ENCODE data around the gene KCNIP4. TPM values are rescaled to one million over a fixed set of nuclear protein-coding genes. Genes with fewer than 3 reads are reported as not detected.

KCNIP4 gene
- total and polyA plus RNA-seq, 2 of the 8 experiments (the other 6 are each of a cell fraction or from before 2014, with no cell fraction given): 0.06 TPM; not detected in 1

DNA sequence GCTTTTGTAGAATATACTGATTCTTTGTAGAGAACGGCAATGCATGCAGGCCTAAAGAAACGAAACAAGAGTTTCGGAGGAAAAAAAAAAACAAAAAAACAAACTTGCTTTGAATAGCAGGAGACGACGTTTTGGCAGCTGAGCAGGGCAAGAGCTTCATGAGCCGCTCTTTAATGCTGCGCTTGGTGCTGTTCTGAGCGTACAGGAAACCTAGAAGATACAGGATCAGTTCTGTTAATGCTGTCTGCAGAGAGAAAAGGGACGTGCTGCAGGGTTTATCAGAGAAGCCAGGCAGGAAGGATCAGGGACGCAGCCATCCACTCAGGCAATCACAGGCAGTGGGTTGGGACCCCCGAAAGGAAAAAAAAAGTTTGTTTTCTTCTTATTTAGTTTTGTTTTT is 1066.1 kb downstream of the KCNIP4 start:
- Histone ChIP-seq H3K27ac (ENCODE audit: low read depth, low read length) (no peak overlapping the region), H3K4ac (replicated peaks; ENCODE audit: insufficient read length, low read depth, low read length) (no peak overlapping the region), H2AFZ (ENCODE audit: low read length) (no peak overlapping the region), H3K36me3 (ENCODE audit: control insufficient read depth in 2 of 4, insufficient read depth in 4 of 4, low read length in 3 of 4) (no peaks in the 10 kb centered on the region), H3K9me3 (ENCODE audit: insufficient read depth in 2 of 2, low read depth in 1 of 2, low read length in 1 of 2) (no peaks in the 10 kb centered on the region), H2BK15ac (ENCODE audit: low read length) (no peak overlapping the region), H2BK12ac (ENCODE audit: low read depth, low read length) (no peak overlapping the region), H3K23ac (ENCODE audit: insufficient read length) (no peak overlapping the region), H2AK5ac (ENCODE audit: low read depth, low read length) (no peak overlapping the region), H3K27me3 (replicated peaks in 1 of 4; ENCODE audit: control insufficient read depth in 3 of 4, extremely low read depth in 1 of 4, insufficient read depth in 3 of 4, low read length in 3 of 4) (no peaks in the 10 kb centered on the region), H3K4me1 (replicated peaks in 1 of 4; ENCODE audit: control insufficient read depth in 3 of 4, insufficient read depth in 4 of 4, low read length in 3 of 4) (no peaks in the 10 kb centered on the region), H2BK20ac (ENCODE audit: low read length) (no peak overlapping the region), H3K4me2 (ENCODE audit: insufficient read depth in 1 of 2, low read depth in 2 of 2, low read length in 2 of 2) (no peak overlapping the region), H3K56ac (replicated peaks; ENCODE audit: insufficient read length, low read depth, low read length) (no peak overlapping the region), H4K5ac (ENCODE audit: insufficient read length, low read depth, low read length) (no peak overlapping the region), H3K9ac (replicated peaks in 1 of 4; ENCODE audit: extremely low read depth in 1 of 4, low read depth in 3 of 4, low read length in 3 of 4) (no peak overlapping the region), H3K23me2 (ENCODE audit: low read depth, low read length) (no peaks in the 10 kb centered on the region), H3K14ac (ENCODE audit: insufficient read length) (no peak overlapping the region), H4K20me1 (replicated peaks in 1 of 2; ENCODE audit: control insufficient read depth in 1 of 2, insufficient read depth in 2 of 2, low read length in 2 of 2) (no peaks in the 10 kb centered on the region), H3K79me1 (ENCODE audit: low read depth, low read length) (no peaks in the 10 kb centered on the region), H4K8ac (ENCODE audit: extremely low read depth, insufficient read depth, low read length) (no peak overlapping the region), H3K4me3 (ENCODE audit: extremely low read depth in 1 of 4, insufficient read depth in 2 of 4, low read depth in 3 of 4, low read length in 4 of 4) (no peak overlapping the region), H2BK5ac (ENCODE audit: low read depth, low read length) (no peak overlapping the region), H3K79me2 (ENCODE audit: control insufficient read depth in 1 of 2, insufficient read depth in 2 of 2, low read length in 2 of 2) (no peaks in the 10 kb centered on the region), H2BK120ac (replicated peaks; ENCODE audit: low read depth, low read length) (no peak overlapping the region), H4K91ac (replicated peaks; ENCODE audit: insufficient read length, low read length) (no peak overlapping the region), H3K18ac (ENCODE audit: extremely low read depth, low read length) (no peak overlapping the region)
- ChIA-PET POLR2A (ENCODE audit: partially characterized antibody) (no interaction called here), CTCF (ENCODE audit: partially characterized antibody) (interaction anchor here (0.5 kb wide), 1 partner anchor 86 kb away, joined by 3 read pairs; no protein-coding TSS in a partner anchor)
- TF ChIP-seq, protein P1, sequence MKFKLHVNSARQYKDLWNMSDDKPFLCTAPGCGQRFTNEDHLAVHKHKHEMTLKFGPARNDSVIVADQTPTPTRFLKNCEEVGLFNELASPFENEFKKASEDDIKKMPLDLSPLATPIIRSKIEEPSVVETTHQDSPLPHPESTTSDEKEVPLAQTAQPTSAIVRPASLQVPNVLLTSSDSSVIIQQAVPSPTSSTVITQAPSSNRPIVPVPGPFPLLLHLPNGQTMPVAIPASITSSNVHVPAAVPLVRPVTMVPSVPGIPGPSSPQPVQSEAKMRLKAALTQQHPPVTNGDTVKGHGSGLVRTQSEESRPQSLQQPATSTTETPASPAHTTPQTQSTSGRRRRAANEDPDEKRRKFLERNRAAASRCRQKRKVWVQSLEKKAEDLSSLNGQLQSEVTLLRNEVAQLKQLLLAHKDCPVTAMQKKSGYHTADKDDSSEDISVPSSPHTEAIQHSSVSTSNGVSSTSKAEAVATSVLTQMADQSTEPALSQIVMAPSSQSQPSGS (IDR thresholded peaks at IDR 0.05; ENCODE audit: low read length): no peak
- no peak for TF ChIP-seq SUZ12 (IDR thresholded peaks at IDR 0.05; ENCODE audit: low read length)
- 86% methylated on average over 11 of the region's 11 CpGs; no CpG with 5 or more reads in 1 of the 2 experiments for WGBS, 2 experiments (ENCODE audit: extremely low coverage in 1 of 2, insufficient coverage in 1 of 2, insufficient read length in 1 of 2, insufficient replicate concordance in 2 of 2, low coverage in 1 of 2, low lambda C conversion rate in 2 of 2, missing lambda C conversion rate in 1 of 2)
- DNase-seq (ENCODE audit: low read depth in 1 of 2, low spot score in 2 of 2) (no peak), FAIRE-seq (no peak)

All from H1 (cell line).